Lung microvascular endothelial cell (primary cell): ENCODE data around the gene FAM20C. TPM values are rescaled to one million over a fixed set of nuclear protein-coding genes. Genes with fewer than 3 reads are reported as not detected.

Experiments
- DNase-seq, 2 donors: peaks; one replicate each; pipeline versions ENCODE4 v3.0.0 to v3.0.0-alpha.2; 2010; ENCODE audit warnings: low read depth in 2 of 2
- total RNA-seq: library from RNA; depleted of rRNA; stranded (reverse); fragments of >200 nt; gene quantifications from 2 replicates; pipeline ENCODE4 v1.2.1, GENCODE V29; 2014

The FAM20C gene
- 0.65 and 0.79 TPM in 2 replicates for total RNA-seq

DNA sequence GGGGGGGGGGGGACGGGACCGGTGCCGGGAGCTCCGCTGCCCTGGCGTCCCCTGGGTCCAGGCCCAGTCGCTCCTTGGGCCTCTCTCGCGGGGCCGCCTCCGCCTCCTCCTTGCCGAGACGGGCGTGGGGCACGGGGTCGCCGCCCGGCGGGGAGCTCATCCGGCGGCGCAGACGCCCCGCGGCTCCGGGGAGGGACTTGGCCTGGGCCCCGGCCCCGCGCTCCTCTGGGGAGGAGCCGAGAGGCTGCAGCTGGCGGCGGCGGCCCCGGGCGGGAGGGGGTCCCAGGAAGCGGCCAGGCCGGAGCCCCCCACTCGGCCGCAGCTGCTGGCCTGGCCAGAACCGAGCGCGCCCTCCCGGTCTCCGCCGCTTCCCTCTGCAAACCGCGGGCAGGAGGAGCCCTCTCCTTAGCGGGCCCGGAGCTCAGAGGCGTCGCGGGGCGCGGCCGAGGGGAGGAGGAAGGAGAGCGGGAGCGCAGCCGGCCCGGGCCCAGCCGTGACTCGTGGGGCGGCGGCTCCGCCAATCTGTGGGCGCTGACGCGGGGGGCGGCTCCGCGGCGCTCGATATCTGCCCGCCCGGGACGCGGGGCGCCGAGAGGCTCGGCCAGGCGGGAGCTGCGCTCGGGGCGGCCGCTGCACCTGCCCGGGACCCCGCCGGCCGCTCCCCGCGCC, at the start of gene FAM20C:
FAM20C (plus strand) TSS at position 591 of the 669 bp plus-strand sequence. CDS start 629 bp downstream, outside the sequence.
- DNase-seq: peak; percentile 10 to 78

DNA sequence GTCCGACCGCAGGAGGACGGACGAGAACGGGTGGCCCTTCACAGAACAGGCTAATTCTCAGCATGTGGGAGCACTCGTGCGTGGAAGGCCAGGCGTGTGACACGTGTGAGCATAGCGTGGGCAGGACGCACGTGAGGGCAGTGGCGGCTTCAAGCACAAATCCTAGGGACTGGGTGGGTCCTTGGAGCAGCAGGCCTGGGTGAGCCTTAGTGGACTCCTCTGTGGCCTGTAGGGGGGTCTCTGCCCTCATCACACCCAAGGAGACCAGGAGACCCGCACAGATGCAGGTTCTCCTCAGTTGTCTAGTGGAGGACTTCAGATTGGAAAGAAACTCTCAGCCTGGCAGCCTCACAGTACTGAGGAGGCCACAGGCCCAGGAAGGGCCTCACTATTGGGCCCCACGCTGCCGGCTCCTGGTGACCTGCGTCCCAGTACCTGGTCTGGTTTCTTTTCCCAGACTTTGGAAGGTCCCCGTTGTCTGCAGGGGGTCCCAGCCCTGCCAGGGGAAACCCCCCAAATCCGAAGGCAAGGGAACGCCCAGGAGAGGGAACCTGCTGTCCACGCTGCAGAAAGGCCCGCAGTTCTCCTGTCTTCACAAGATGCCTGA, 49.1 kb upstream of the FAM20C start:
- no peak for DNase-seq

DNA sequence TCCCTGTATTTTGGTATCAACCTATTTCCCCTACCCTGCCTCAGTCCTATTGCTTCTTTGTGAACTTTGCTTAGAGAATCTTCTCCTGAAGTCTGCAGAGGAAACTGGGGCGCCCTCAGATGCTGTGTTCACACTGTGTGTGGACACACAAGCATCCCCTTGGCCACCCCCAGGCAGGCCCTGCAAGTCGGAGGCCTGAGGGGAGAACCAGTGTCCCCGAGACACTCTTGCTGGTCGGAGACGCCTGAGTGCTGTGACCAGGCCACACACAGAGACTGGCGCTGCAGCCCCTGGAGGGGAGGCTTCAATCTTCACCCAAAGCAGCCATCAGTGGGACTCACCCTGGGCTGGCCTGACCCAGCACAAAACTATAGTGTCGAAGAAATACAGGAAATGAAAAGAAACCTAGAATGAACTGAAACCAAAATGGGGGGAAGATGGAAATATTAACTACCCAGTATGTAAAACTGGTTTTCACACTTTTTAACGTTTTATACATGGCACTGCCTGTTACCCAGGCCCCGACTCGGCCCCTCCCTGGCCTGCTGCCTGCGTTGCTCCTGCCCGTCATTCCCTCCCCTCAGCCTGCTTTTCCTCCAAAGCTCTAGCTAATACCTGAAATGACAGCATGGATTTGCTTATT, 48.4 kb upstream of the FAM20C start:
- no peak for DNase-seq

DNA sequence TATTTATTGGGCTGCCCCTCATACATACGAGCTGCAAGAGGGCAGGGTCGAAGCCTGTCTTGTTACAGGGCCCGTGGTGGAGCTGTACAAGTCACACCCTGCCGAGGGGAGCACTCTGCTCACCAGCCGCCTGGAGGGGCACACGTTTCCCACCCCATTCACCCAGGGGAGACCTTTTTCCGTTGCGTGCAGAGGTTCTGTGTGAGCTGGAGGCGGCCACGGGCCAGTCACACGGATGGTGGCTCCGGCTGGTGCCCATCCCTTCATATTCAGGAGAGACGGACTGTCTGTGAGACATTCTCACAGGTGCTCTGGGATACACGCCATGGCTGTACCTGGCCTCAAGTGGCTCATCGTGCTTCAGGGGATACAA, 47.9 kb upstream of the FAM20C start:
- no peak for DNase-seq

DNA sequence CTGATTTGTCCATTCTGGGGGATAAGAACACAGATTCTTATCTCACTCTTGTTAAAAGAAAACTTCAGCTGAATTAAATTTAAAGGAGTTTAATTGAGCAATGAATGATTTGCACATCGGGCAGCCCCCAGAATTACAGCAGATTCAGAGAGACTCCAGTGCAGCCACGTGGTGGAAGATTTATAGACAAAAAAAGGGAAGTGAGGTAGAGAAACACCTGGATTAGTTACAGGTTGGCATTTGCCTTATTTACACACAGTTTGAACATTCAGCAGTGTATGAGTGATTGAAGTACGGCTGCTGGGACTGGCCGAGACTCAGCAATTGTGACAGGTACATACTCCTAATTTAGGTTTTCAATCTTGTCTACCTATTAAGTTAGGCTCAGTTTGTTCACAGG, 46.5 kb upstream of the FAM20C start:
- DNase-seq: no peak

DNA sequence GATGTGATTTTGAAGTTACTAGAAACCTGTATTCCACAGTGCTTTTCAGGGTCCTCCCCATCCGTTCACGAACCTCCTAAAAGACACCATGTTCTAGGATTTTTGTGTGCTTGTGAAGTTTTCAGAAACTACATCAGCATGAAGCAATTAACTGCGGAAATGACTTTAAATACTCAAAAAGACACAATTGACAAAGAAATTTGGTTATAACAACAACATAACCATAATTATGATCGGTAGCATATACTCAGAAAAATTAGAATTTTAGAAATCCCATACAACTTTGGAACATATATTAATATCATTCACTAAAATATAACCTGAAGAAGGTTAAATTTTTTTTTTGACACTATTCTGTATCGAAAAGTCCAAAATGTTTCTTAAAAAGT, 43.8 kb upstream of the FAM20C start:
- no peak for DNase-seq

DNA sequence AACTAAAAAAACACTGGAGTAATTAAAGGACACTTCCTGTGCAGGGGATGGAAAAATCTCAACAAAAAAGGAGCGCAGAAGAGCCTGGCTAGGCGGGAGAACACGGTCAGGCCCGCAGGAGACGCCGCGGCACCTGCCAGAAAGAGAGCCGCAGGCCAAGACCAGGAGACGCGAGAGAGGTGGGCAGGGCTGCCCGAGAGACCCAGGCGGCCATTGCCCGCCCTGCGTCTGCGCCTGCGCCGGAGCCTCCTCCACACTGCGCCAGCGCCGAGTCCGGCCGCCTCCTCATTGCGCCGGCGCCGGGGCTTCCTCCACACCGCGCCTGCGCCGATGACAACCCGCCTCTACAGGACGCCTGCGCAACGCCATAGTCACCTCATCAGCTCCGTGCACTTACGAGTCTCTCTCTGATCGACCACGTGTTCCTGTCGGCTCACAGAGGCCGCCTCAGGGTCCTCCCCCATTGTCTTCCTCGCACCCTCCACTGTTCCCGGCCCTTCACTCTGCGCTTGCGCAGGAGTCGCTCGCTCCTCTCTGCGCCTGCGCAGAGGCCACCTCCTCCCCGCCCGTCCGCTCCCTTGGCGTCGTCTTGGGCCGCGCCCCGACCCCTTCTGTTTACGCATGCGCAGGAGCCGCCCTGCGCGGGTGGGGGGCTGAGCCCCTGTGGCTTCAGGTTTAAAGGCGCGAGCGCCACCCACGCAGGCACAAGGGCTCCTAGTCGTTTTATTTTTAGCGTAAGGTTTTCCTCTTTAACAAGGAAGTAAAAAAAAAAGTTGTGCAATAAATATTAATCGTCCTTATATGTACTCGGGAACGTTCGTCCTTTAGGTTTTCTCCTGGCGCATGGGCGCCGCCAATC, 43.2 kb upstream of the FAM20C start:
- DNase-seq: peak; percentile 99

DNA sequence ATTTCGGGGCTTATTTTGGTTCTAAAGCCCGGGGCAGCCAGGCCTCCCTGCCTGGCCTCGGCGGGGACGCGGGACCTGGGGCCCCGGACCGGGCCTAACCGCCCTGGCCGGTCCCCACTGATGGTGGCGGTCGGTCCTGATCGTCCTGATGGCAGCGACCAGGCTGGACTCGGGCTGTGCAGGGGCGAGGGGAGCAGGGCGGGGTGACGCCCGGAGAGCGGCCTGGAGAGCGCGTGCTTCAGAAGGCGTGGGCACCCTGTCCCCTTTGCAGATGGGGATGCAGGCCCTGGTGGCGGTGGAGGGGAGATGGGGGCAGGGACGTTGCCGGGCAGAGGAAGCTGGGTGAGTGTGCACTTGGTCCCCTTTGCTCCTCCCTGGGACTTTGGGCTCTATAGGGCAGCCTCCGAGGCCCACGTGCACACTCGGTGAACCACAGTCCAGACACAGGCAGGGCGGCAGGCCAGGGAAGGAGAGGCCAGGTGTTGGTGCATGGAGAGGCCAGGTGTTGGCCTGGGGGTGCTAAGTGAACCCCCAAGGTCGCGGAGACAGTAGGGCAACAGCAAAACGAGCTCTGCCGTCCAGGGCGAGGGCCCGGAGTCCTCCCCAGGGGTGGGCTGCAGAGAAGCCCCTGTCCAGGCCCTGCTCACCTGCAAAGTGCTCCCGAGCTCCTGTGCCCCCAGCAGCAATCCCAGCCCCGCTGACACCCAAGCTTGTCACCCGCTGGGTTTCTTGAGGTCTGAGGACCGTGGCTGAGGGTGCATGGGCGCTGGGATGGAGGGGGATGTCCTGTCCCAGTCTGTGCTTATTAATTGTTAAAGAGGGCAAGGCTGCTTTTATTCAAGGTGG, 42.4 kb upstream of the FAM20C start:
- peak; percentile 24 to 27 for DNase-seq

DNA sequence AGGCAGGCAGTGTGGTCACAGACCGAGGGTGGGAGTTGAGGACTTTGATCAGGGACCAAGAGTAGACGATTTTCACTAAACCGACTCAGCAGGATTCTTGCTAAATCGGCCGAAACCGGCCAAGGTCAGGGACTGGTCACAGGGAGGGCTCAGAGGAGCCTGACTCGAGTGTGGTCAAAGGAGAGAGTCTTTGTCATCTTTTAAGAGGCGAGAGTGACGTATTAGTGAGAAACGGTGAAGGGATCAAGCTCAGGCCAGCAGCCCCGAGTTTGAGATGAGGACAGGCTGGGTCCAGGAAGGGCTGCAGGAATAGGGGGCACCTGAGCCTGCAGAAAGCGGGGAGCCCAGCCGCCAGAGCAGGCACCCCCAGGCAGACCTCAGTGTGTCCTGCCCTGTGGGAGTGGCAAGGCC, 41.6 kb upstream of the FAM20C start:
- no peak for DNase-seq

DNA sequence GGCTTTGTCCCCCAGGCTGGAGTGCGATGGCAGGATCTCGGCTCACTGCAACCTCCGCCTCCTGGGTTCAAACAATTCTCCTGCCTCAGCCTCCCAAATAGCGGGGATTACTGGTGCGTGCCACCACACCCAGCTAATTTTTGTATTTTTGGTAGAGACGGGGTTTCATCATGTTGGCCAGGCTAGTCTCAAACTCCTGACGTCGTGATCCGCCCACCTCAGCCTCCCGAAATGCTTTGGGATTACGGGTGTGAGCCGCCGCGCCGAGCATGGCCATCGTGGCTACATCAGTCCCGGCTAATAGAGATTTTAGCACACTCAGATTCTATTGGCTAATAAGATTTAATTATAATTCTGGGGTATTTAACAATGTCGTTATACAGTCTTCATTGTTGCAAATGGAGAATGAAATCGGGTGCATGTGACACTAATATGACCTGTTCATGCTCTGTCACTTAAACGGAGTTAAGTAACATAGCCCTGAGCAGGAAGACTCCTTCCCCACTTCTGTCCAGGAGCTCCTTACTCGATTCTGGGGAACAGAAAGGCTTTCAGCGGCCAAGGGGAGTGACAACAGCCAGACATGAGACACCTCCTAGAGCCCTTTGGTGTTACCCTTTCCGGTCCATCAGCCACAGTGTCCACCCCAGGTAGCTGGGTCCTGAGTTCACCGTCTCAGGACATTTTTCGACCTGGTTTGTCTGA, 40.9 kb upstream of the FAM20C start:
- no peak for DNase-seq

DNA sequence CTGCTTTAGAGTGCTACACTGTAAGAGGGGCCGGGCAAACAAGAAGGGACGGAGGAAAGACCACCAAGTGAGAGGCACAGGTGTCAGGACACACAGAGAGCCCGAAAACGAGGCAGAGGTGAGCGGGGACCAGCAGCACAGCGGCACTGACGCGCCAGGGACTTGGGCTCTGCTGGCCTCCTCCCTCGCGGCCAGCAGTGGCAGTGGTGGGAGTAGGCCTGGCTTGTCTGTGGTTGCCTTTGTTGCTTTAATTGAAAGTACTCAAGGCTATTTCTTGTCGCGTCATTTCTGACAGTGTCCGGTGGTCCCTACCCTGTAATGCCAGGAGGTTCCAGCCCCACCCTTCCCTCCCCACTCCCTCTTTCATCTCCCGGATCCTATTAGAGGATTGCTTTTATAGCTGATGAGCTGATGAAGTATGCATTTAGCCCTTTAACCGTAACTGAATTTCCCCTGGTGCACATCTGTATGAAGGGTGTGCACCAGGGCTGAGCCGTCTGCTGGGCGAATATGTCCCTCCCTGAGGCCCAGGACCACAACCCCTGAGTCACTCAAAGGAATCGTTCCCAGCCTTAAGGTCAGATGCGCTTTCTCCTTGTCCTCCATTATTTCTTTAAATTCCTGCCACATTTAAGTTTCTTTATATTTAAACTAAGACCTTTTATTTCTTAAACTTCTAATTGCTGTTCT, 39.5 kb upstream of the FAM20C start:
- no peak for DNase-seq

DNA sequence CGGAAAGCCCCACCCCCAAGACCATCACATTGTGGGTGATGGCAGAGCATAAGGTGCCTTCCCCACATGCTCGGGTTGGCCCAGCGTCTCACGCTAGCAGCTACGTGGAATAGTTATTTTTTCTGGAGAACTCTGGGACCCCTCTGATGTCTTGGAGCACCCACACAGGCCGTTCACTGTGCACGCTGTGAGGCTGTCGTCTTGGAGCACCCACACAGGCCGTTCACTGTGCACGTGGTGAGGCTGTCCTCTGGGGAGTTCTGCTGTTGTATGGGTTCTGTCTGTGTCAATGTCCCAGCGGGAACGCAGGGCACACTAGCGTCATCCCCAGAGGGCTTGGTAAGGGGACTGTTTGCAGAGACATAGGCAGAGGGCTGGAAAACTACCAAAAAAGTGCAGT, 38.8 kb upstream of the FAM20C start:
- no peak for DNase-seq

DNA sequence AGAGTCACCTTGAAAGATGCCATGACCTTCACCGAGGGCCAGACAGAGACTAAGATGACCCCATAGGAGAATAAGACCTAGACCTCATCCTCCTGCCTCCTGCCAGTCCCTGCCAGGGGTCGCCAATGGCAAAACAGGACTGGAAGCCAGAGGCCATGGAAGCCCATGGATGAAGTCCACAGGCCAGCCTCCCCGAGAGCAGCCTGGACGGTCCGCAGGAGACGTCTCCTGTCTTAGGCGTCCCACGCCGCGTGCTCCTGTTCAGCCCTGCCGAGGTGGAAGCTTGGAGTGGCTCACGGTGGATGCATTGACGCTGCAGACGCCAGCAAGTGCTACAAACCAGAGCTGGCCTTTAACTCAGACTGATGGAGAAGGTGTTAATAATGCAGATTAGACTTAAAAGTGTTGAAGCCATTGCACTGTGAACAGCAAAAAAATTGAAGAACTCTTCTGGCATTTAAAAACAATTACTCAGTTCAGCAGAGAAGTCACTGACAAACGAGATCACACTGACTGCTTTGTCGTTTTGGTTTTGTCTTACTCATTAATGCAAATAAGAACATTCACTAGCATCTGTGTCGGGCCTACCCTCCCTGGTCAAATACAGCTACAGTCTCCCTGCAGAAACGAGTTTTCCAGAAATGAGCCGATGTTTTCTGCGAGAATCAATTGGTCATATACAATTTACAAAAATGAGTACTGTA, 38.1 kb upstream of the FAM20C start:
- DNase-seq: no peak

DNA sequence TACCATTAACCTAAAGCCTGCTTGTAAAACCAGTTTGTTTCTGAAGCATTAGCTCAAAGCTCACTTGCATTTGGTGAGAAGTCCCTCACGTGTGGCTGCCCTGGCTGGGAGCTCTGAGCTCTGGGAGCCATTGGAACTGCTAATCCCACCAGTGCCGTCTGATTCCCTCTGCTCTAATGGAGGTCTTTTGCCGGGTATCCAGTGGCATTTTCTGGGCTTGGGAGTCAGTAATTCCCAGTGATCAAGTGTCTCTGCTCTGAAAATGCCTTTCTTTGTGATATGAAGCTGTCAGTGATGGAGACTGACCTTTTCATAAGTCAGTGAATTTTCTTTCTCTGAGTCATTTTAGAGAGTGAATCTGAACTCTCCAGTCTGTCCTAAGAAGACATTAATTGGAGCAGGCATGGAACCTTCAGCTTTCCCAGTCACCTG, 36.9 kb upstream of the FAM20C start:
- no peak for DNase-seq

DNA sequence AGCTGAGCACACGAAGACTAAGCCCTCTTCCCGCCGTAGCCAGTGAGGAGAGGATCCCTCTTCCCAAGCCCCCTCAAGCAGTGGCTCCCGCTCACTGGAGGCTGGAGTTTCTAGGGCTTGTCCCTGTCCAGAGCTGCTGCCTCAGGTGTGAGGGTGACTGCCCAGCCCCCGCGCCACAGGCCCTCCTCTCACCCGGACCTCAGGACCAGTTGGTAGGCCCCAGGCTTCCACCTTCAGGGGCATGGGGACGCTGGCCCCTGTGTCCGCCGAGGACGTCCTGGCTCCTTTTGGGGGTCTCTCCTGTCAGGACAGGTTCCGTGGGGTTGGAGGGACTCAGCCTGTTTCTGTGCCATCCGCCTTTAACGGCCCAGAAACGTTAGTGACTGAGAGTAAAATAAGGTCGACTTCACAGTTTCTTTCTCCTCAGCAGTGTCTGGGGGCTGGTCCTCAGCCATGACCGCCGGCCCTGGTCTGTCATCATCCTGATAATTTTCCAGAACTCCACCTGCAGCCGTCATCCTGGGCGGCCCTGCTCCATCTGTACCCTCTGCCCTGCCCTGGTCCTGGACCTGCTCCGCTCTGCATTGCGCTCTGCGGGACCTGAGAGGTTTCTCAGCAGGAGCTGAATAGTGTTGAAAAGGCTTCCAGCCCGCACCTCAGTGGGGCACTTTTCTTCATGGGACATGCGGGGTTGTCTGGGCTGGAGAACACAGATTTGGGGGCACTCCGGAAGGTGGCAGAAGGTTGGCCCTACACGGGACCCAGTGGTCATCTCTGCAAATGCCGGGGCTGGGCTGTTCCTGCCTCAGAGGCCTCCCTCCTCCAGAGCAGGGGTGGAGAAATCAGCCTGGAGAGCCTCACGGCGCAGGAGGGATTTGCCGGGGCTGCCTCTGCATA, 36.0 kb upstream of the FAM20C start:
- no peak for DNase-seq

DNA sequence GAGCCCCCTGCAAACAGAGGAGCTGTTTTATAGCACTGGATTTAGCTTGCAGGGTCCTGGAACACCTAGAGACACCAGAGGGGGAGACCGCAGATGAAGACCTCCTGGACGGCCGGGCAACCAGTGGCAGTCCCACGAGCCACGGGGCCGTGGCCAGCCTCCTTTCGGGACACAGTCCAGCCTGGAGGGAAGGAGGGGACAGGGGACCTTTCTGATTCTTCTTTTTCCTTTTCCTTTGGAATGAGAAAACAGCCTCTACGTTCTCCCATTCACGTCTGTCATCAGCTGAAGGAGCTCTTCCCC, 35.4 kb upstream of the FAM20C start:
- DNase-seq: no peak

DNA sequence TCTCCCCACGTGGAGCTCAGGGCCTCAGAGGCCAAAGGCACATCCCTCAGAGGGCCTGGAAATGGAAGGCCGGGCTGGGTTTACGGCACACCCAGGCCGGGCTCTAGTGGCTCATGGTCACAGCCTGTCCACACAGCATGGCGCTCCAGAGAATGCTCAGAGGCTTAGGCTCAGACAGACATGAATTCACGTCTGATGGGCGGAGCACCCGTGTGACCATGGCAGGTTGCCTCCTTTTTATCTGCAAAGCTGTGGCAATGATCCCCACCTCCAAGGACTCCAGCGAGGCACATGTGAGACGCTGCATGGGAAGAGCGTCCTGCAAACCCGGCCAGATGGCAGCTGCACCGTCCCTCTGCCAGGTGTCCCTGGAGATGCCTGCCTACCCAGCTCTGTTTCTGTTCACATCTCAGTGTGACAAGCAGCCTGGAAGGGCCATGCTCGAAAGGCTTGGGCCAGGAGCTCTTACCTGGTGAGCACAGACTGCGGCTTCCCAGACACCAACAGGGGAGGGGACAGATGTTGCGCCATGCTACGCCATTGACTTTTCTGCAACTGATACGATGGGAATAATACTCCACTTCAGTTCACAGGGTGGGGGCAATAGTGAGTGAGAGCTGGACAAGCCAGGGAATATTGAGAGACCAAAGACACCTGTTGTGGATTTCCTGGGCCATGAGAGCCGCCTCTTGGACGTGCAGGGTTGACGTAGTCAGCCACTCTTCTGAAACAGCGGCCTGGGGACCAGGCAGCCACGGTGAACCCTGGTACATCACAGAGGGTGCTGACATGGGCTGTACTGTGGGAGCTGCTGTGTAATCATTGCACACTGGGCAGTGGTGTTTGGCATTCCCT, 34.4 kb upstream of the FAM20C start:
- DNase-seq: no peak

DNA sequence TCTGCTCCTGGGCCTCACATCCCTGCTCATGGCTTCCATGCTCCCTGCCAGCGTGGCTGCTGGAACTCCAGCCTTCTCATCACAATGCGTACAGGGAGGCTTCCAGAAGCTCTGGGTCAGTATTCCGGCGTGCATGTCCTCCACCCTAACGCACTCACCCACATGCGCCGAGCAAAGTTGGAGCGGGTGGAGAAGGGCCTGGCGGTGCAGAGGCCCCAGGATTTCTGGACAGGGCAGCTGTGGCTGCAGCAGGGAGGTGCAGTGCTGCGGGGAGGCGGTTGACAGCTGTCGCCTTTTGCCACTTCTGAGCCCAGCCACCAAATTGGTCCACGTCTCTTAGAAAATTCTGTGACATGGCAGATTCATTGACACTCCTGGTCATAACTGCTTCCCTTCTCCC, 33.6 kb upstream of the FAM20C start:
- no peak for DNase-seq
